ENCODE measurements around the gene HOXB7.

Gene HOXB7

DNA sequence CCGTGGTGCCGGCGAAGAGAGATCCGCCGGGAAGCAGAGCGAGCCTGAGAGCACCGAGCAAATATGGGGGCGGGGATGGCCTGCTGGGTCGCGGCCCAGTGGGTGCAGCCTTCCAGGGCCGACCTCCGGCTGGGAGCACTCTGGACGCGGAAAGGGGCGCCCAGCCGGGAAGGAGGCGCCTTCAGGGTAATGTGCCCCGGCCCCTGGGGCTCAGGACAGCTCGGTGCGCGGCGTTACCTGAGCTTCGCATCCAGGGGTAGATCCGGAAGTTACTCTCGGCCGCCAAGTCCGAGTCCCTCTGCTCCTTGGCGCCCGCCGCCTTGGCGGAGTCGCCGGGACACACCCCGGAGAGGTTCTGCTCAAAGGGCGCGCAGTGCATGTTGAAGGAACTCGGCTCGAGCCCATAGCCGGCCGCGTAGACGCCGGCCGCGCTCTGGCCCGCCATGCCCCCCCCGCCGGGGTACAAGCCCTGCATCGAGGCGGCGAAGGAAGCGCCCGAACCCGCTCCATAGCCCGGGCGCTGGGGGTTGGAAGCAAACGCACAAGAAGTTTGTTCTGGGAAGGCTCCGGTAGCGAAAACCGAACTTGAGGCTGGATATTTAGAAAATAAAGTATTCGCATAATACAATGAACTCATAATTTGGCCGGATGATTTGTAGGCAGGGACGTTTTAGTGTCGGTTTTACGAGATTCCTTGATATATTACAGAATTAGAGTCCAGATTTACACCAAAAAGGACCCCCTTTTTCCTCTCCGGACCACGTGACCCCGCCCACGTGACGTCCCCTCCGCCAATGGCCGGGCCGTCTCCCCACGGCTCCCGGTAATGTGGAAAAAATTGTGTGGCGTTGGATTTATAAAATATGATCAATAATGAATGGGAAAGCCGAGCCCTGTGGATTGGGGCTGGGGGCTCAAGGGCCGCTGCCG, at the start of gene HOXB7:
TSS of gene HOXB7 (minus strand) at position 736 of the 930 bp plus-strand sequence. CDS start at position 637, 99 bp downstream.
- peak; percentile 74 for DNase-seq

DNA sequence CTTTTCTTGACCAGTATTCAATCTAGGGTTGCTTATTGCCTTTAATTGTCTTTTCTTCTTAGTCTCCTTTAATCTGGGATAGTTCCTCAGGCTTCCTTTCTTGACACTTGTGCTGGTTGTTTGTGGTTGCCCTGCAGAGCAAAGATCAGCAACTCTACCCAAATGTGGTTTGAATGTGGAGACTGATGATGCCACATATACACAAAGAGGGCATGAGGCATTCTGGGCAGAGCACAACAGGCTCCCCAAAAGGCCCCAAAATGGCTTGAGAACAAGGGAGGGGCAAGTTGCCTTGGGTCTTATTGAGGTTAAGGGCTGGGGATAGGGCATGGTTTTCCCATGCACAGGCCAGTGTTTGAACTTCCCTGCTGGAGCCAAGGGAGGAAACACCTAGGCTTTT, 45.1 kb upstream of the HOXB7 start:
- DNase-seq = no peak

DNA sequence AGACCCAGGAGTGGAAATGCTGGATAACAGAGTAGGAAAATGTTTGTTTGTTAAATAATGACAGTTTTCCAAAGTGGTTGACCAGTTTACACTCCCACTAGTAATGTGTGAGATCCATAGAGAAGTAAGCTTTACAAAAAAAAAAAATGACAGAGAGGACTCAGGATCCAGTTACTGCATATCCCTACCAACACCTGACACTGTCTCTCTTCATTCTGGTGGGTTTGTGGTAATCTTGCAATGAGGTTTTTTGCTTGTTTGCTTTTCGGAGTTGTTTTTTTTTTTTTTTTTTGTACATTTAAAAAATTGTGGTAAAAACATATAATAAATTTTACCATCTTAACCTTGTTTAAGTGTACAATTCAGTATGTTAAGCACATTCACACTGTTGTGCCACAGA, 38.9 kb upstream of the HOXB7 start:
- DNase-seq = no peak

DNA sequence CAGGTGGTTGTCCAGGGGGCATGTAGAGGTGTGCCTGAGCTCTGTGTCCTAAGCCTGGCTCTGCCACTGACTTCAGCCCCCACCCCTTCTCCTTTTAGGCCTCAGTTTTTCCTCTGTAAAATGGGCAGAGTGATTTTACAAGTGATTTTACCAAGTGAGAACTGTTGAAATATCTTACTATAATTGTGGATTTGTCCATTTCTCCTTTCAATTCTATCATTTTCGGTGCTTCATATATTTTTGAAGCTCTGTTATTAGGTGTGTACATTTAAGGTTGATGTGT, 37.1 kb upstream of the HOXB7 start:
- no peak for DNase-seq

DNA sequence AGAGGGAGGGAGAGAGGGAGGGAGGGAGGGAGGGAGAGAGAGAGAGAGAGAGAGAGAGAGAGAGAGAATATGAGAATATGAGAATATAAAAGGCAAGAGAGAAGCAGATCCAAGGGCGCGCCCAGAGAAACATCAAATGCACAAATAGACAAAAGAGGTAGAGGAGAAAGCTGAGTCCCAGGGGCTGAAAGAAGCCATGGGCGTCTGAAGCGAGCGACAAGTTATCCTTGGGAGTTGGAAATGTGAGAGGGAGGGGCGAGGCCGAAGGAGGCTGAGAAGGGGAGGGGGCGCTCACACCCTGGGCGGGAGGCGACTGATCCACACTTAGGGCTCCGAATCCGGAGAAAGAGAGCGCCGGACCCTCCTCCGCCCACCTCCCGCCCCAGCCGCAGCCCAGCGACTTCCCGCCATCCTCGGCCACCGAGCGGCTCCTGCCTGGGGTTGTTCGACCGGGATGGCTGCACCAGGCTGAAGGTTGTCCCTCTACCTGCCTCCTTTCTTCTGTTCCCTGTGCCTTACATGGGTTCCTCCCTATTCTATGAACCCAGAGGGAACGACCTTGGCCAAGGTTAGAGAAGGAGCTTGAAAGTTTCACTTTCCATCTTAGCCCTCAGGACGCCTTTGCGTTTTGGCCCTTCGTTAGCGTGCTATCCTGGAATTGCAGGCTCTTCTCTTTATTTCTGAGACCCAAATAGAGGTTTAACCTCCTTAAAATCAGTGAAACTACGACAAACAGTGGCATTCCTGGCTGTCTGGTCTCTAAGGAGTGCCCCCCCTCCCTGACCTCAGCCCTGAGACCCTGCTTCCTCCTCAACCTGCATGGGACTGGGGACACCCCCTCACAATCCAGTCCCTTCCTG, 36.5 kb upstream of the HOXB7 start:
- no peak for DNase-seq

DNA sequence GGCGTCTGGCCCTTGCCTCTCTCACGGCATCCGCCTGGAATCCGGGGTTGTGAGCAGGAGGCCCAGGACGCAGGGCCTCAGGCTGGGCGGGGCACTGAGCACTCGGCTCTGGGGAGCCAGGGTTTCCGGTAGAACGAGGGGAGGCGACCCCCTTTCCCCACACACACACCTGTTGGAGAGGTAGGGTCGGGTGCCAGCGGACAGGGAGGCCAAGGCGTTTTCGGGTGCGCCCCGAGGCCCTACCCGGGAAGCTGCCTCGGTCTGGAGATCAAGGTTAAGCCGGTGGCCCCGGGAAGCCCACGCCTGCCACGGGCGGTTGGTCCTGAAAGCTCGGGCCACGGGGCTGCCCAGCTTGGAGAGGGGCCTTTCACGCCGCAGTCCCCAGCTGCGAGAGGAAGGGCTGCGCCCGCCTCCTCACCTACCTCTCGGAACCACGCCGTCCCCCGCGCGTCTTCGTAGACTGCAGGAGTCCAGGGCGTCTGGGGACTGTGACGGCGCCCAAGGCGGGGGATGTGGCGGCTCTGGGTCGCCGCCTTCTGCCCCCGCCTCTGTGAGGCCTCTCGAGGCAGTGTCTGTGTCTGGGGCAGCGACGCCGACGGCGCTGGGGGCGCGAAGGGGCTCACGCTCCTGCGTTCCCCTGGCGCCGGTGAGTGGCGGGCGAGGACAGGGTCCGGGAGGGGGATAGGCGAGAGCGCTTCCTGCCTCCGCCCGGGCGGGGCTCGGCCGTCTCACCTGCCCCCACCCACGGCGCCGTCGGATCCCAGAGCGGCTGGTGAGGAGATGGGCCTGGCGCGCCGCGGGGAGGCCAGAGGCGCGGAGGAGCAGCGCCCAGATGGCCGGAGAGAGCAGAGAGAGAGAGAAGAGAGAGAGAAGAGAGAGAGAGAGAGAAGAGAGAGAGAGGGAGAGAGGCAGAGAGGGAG, 35.6 kb upstream of the HOXB7 start:
- DNase-seq = no peak

DNA sequence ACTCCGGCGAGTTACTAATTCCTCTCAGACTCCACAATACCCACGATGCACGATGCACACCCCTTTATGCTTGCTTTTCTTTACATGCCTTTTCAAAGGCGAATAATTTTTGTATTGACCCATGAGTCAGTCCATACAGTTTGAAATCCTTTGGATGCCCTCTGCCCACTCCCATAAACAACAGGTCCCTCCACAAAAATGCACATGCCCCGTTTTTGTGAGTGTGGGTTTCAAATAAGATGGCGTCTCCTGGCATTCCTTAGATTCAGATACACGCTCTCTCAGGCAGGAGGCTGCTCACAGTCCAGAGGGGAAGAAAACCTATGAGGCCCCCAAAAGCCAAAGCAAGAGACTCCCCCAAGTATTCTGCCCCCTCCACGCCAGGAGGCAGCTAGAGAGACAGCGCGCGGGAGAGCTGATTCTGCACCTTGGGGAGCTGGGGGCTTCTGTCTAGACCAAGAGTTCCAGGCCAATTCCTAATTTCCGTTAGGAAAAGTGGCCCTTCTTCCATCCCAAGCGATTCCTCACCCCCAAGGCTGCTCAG, 34.9 kb upstream of the HOXB7 start:
- no peak for DNase-seq

DNA sequence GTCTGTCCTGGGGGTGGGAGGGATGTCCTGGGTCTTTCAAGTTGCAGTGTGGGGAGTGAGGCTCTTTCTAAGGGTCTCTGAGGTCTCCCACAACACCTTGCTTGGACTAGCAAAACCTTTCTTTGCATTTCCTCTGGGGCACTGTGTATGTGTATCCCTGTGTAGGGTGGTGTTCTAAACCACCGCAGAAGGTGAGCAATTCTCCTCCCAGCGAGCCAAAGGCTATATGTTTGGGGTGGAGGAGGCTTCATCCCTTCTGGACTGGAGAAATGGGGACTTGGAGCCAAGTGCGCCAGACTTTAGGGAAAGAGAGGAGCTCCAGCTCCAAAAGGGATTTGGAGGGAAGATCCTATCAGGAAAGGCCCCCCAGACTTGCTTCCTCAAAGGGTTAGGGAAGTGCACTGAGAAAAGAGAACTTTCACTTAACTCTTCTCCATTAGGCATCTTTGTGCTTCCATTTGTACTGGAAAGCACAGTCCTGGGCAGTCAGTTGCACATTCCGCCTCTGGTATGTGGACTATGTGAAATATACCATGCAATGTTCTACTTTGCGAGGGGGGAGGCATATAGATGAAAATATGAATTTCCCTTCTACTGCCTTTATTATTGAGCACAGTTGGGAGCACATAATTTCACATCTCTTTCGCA, 34.2 kb upstream of the HOXB7 start:
- no peak for DNase-seq

DNA sequence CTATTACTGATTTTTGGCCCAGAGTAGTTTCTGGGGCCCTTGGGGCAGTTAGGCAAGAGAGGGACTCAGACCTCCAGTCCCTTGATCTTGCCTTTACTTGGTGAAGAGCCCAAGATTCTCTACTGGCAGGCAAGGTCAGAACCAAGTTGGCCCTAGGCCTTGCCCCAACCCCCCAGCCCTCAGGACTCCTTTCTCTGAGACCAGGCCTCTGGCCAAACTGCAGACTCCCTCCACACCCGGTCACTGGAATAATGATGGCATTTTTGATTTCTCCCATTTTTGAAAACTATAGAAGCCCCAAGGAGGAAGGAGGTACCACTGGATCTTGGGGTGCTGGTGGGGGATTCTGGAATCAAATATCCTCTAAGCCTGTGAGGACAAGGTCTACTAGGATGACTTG, 33.3 kb upstream of the HOXB7 start:
- DNase-seq = no peak

DNA sequence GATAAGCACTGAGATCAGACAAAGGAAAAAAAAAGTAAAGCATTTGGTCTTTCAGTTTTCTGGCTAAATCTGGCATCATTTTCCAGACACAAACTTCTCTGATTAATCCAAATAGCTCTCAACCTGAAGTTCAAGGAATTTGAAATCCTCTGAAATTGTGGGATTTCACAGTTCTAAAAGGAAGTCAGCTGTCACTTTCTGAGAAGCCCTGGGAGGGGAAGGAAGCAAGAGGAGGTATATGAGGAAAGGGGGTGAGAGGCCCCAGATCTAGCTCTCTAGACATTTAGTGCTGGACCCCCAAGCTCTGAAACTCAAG, 32.8 kb upstream of the HOXB7 start:
- no peak for DNase-seq

DNA sequence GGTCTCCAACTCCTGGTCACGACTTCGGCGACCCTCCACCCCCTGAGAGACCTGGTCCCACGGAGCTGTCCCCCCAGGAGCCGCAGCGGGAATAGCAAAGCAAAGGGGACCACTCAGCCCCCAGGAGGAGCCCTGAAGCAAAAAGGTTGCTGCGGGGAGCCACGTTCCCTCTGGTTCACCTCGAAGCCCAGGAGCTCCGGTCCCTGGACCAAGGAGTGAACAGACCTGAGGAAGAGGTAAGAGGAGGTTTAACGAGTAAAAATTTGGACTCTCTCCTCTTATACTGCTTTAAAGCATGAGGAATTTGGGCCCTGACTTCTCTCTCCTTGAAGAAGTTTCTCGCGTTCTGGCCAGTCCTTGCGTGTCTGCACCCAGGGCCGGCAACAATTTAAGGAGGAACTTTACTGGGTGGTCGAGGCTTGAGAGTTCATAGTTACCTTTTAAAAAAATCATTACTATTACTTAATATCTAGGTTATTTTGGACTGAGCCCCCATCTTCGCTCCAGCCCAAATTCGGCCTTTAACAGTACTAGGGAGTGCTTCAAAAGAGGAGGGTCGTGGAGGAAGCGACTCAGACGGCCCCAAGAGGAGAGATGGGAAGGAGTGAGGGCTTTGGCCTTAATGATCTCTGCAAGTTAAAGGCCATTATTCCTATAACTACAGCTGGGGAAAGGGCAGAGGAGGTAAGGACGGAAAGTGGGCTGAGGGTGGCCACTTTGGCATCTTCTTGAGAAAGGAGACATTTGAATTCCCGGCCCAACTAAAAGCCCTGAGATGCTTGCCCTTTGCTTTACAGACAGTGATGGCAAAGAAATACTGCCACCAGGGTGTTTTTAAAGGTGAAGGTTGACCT, 32.3 kb upstream of the HOXB7 start:
- no peak for DNase-seq

DNA sequence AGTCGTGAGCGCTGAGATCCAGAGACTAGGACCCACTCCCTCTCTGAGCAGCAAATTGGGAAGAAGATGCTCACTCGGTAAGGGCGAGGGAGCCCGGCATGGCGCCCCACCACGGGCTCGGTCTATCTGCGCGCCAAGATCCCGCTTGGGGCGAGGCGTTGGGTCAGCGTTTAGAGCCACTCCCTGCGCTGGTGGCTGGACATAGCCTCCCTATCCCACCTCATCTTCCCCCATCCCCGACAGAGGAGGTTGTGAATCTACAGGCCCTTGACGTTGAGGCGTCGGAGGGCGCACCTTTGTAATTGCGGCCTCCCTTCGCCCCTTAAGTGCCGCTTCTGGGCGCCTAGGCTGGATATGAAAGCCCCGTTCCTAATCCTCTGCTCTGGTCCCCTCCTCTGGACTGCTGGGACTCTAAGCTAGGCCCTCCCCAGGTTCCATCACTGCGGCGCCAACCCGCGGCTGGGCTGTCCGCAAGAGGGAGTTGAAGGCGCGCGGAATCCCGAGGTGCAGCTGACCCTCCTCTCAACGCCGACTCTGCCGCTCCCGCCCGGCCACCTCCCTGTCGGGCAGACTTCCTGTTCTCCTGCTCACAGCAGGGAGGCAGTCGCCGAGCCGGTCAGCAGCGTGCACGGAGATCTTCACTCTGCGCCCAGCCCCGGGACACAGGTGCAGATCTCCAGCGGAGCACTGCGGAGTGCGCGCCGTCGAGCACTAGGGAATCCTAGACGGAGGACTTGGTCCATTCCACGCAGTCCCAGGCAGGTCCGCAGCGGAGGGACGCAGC, 31.4 kb upstream of the HOXB7 start:
- no peak for DNase-seq

DNA sequence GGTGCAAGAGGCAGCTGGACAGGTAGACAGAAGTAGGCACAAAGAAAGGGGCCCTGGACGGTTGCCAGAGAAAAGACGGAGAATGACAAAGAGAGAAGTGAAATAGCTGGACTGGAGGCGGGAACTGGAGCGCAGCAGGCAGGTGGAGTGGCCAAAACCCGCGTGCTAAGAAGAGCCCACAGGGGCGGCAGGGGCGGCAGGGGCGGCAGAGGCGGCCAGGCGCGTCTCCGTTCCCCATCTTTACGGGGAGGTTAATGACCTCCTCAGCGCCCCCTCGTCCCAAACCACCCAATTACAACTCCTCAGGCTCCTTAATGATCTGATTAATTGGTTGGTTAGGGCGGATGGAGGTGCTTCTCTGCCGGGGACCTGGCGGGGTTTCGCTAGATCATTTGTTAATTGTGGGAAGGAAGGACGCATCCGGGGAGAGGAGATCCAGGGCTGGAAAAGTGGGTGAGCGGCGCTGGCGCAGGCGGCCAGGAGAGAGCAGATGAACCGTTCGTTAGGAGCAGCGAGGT, 30.8 kb upstream of the HOXB7 start:
- DNase-seq = no peak

DNA sequence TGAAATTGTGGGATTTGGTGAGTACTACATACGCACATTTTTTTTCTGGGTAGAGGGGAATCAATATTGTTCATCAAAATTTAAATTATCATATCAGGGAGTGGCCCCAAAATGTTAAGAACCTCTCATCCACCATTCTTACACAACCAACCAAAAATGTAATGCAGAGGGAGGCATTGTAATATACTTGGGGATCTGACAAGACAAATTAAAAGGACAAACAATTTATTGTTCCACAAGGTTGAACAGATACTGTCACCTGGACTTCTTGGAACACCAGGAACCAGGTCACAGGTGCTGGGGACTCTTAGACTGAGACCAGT, 30.0 kb upstream of the HOXB7 start:
- DNase-seq = no peak

DNA sequence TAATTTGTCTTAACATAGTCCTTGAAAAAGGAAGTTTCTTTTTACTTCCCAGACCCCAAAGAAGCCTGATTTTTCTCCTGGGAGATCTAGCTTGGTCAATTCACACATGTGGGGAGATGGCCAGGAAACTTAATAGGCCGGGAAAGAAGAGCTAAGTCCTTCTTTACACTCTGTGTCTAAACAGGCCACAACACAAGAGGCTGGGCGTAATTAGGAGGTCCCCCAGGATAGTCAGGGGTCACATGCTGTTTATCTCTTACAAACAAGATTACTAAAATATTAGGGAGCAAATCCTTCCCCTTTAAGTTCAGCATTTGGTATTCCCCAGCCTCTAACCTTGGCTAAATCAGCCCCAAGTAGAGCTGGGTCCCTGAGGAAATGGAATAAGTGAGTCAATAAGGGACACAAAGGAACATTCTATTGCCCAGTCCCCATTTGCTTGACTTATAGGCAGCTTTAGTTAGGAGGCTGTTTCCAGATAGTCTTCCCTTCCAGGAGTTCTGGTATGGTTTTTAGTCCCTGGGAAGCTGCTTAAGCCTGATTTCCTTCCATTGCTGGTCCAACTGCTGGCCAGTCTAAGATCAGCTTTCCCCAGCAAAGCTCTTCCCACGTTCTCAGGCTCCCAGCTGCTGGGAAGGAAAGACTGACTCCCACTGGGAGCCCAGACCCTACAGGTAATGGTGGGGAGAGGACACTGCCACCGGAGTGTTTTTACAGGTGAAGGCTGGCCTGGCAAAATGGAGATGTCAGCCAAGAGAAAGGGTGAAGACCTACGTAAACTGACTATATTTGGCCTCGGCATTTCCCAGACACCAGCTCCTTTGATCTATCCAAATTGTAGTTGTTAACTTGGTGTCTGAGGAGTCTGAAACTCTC, 29.4 kb upstream of the HOXB7 start:
- DNase-seq = no peak

DNA sequence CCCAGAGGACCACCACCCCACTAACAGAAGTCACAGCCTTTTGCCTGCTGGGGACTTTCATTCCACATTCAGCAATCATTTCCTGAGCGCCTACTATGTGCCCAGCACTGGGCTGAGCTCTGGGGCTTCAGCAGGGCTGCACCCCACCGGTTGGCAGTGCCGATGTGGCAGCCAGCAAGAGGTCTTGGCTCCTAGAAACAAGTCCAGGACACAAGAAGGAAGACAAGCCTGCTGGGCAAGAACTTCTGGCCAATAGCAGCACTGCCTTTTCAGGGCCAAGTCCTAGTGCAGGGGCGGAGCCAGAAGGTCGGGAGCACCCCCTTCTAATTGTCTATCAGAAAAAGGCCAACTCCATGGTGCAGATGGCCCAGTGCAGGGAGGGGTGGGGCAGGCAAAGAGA, 28.3 kb upstream of the HOXB7 start:
- no peak for DNase-seq

DNA sequence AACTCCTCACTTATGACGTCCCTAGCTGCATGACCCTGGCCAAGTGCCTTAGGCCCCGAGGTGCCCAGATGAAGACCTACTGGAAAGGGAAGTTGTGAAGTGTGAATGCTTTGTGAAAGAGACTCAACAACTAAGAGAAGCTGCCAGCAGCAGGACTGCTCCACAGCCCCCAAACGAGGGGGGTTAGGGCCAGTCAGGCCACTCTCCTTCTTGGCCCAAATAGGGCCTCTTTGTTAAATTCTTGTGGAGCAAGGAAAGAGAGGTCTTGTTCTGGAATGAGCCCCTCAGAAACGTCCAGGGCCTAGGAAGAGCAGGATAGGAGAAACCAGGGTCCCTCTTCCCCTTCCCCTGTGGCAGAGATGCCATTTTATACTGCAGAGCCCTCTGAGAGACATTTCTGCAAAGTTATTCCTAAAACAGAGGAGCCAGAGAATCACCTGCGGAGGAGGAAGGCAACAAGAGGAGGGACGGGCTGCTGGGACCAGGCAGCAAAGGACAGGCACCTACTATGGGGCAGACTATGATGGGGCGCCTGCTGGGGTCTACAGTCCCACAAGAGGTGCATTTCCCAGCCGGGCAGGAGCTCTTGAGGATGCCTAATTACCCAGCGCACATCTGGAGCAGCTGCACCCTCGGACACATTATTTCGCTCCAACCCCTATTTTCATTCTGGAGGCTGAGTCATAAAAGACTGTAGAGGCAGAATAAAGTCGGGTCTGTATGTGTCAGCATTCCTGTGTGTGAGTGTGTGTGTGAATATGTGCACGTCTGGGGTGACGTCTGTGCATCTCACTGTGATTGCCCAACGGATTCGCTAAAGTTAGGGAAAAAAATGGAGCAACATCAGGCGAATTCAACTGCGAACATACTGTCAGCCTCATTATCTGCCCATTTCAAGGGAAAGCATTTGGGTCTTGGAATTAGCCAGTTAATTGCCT, 26.8 kb upstream of the HOXB7 start:
- DNase-seq = no peak

Data from activated CD4-positive, CD25-positive, alpha-beta regulatory T cell treated with anti-CD3 and anti-CD28 coated beads, Interleukin-2, amount 50 U/mL, for 72 hours (primary cell).